ENCODE results near the gene ZRANB3.

ZRANB3 gene

DNA sequence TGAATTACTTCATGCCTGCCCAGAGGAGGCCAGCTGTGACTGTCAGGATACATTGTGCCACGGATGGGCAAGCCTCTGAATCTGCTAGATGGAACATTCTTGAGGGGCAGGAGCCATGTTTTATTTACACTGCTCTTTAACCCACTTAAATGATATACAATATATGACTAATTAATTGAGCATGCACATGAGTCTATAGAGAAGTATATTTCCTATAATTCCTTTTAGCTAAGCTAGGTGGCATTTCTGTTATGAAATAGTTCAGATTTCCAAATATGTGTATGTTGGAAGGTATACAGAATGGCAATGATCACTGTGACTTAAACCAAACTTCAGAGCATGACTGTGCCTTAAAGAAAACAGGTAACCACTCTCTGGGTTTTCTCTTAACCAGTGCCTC, 347.2 kb downstream of the ZRANB3 start:
- no peak for TF ChIP-seq ISL1 (CRISPR knock-in tag; IDR thresholded peaks at IDR 0.05)
- ATAC-seq: no peak

DNA sequence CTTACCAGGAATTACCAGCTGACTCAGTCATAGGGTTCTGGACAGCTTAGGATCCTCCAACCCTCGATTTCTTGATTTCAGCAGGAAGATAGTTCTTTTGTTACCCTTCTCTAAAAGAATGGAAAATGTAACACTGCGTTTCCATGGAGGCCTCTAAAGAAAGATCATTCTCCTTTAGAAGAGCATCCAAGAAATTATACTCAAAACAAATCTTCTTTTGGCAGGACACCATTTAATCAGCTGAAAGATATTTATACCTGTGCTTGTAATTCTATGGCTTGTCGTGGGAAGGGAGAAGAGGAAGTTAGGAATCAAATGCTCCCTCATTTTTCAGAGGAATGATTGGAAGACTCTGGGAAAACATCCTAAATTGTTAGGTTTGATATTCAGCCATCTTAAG, 348.4 kb downstream of the ZRANB3 start:
- ATAC-seq: no peak
- TF ChIP-seq, protein P1, sequence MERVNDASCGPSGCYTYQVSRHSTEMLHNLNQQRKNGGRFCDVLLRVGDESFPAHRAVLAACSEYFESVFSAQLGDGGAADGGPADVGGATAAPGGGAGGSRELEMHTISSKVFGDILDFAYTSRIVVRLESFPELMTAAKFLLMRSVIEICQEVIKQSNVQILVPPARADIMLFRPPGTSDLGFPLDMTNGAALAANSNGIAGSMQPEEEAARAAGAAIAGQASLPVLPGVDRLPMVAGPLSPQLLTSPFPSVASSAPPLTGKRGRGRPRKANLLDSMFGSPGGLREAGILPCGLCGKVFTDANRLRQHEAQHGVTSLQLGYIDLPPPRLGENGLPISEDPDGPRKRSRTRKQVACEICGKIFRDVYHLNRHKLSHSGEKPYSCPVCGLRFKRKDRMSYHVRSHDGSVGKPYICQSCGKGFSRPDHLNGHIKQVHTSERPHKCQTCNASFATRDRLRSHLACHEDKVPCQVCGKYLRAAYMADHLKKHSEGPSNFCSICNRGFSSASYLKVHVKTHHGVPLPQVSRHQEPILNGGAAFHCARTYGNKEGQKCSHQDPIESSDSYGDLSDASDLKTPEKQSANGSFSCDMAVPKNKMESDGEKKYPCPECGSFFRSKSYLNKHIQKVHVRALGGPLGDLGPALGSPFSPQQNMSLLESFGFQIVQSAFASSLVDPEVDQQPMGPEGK (CRISPR knock-in tag; IDR thresholded peaks at IDR 0.05; ENCODE audit: borderline replicate concordance): no peak
- TF ChIP-seq ZFP3 (CRISPR knock-in tag; IDR thresholded peaks at IDR 0.05) (no peak), ZC3H10 (CRISPR knock-in tag; IDR thresholded peaks at IDR 0.05) (no peak), CSDC2 (CRISPR knock-in tag; IDR thresholded peaks at IDR 0.05) (no peak), GLIS3 (CRISPR knock-in tag; IDR thresholded peaks at IDR 0.05) (no peak), ZNF70 (CRISPR knock-in tag; IDR thresholded peaks at IDR 0.05) (no peak), PPARA (CRISPR knock-in tag; IDR thresholded peaks at IDR 0.05; ENCODE audit: borderline replicate concordance) (no peak), RARB (CRISPR knock-in tag; IDR thresholded peaks at IDR 0.05) (no peak)
- TF ChIP-seq, protein P2, sequence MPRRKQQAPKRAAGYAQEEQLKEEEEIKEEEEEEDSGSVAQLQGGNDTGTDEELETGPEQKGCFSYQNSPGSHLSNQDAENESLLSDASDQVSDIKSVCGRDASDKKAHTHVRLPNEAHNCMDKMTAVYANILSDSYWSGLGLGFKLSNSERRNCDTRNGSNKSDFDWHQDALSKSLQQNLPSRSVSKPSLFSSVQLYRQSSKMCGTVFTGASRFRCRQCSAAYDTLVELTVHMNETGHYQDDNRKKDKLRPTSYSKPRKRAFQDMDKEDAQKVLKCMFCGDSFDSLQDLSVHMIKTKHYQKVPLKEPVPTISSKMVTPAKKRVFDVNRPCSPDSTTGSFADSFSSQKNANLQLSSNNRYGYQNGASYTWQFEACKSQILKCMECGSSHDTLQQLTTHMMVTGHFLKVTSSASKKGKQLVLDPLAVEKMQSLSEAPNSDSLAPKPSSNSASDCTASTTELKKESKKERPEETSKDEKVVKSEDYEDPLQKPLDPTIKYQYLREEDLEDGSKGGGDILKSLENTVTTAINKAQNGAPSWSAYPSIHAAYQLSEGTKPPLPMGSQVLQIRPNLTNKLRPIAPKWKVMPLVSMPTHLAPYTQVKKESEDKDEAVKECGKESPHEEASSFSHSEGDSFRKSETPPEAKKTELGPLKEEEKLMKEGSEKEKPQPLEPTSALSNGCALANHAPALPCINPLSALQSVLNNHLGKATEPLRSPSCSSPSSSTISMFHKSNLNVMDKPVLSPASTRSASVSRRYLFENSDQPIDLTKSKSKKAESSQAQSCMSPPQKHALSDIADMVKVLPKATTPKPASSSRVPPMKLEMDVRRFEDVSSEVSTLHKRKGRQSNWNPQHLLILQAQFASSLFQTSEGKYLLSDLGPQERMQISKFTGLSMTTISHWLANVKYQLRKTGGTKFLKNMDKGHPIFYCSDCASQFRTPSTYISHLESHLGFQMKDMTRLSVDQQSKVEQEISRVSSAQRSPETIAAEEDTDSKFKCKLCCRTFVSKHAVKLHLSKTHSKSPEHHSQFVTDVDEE (CRISPR knock-in tag; IDR thresholded peaks at IDR 0.05): no peak
- TF ChIP-seq, protein P3, sequence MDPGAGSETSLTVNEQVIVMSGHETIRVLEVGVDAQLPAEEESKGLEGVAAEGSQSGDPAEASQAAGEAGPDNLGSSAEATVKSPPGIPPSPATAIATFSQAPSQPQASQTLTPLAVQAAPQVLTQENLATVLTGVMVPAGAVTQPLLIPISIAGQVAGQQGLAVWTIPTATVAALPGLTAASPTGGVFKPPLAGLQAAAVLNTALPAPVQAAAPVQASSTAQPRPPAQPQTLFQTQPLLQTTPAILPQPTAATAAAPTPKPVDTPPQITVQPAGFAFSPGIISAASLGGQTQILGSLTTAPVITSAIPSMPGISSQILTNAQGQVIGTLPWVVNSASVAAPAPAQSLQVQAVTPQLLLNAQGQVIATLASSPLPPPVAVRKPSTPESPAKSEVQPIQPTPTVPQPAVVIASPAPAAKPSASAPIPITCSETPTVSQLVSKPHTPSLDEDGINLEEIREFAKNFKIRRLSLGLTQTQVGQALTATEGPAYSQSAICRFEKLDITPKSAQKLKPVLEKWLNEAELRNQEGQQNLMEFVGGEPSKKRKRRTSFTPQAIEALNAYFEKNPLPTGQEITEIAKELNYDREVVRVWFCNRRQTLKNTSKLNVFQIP (CRISPR knock-in tag; IDR thresholded peaks at IDR 0.05; ENCODE audit: borderline replicate concordance, low read depth): no peak
- TF ChIP-seq, protein P4, sequence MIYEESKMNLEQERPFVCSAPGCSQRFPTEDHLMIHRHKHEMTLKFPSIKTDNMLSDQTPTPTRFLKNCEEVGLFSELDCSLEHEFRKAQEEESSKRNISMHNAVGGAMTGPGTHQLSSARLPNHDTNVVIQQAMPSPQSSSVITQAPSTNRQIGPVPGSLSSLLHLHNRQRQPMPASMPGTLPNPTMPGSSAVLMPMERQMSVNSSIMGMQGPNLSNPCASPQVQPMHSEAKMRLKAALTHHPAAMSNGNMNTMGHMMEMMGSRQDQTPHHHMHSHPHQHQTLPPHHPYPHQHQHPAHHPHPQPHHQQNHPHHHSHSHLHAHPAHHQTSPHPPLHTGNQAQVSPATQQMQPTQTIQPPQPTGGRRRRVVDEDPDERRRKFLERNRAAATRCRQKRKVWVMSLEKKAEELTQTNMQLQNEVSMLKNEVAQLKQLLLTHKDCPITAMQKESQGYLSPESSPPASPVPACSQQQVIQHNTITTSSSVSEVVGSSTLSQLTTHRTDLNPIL (CRISPR knock-in tag; IDR thresholded peaks at IDR 0.05; ENCODE audit: low read depth): no peak

DNA sequence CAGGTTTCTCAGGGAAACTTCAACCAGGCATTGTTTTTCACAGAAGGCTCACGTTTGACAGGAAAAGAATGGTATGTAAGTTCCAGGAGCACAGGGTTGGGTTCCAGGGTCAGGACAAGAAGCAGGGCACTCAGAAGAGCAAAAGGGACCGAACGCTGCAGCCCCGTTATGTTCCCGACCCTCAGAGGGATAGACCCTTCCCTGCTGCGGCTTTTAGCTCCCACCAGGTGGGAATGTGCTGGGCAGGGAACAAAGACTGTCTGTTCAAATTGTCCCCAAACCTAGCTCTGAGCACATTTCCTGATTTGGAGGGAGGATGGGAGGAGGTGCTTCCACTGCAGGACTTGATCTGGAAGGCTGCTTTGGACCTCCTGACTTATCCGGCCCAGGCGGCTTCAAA, 348.8 kb downstream of the ZRANB3 start:
- TF ChIP-seq TOX (CRISPR knock-in tag; IDR thresholded peaks at IDR 0.05; ENCODE audit: borderline replicate concordance) (no peak), ZFP3 (CRISPR knock-in tag; IDR thresholded peaks at IDR 0.05) (no peak), BACH2 (CRISPR knock-in tag; IDR thresholded peaks at IDR 0.05; ENCODE audit: borderline replicate concordance) (no peak)
- ATAC-seq: no peak

DNA sequence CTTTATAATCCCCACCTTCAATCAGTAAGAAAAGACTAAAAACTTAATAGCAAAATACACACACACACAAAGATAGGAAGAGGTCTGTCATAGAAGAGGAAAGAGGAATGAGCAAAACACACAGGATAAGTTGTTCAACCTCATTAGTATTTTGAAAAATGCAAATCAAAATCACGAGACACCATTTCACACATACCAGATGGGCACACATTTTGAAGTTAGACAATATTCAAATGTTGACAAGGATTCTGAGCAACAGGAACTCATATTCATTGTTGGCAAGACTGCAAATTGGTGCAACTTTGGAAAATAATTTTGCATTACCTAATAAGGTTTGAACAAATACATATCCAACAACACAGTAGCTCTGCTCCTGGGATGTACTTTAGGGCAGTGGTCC, 351.3 kb downstream of the ZRANB3 start:
- TF ChIP-seq BACH2 (CRISPR knock-in tag; IDR thresholded peaks at IDR 0.05; ENCODE audit: borderline replicate concordance) (no peak), ZC3H10 (CRISPR knock-in tag; IDR thresholded peaks at IDR 0.05) (no peak), CSDC2 (CRISPR knock-in tag; IDR thresholded peaks at IDR 0.05) (no peak), ZNF8 (CRISPR knock-in tag; IDR thresholded peaks at IDR 0.05) (no peak), ISL1 (CRISPR knock-in tag; IDR thresholded peaks at IDR 0.05) (no peak)
- TF ChIP-seq, protein P3 (CRISPR knock-in tag; IDR thresholded peaks at IDR 0.05; ENCODE audit: borderline replicate concordance, low read depth): no peak
- TF ChIP-seq, protein P5, sequence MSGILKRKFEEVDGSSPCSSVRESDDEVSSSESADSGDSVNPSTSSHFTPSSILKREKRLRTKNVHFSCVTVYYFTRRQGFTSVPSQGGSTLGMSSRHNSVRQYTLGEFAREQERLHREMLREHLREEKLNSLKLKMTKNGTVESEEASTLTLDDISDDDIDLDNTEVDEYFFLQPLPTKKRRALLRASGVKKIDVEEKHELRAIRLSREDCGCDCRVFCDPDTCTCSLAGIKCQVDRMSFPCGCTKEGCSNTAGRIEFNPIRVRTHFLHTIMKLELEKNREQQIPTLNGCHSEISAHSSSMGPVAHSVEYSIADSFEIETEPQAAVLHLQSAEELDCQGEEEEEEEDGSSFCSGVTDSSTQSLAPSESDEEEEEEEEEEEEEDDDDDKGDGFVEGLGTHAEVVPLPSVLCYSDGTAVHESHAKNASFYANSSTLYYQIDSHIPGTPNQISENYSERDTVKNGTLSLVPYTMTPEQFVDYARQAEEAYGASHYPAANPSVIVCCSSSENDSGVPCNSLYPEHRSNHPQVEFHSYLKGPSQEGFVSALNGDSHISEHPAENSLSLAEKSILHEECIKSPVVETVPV (CRISPR knock-in tag; IDR thresholded peaks at IDR 0.05): no peak
- TF ChIP-seq, protein P4 (CRISPR knock-in tag; IDR thresholded peaks at IDR 0.05; ENCODE audit: low read depth): no peak

More for the DNA sequence above, 351.3 kb downstream of the ZRANB3 start:
- ATAC-seq: no peak

Data from SK-N-SH treated with all-trans-retinoic acid at 6 μM for 48 hours (cell line).